ENCODE data around the gene PLCH1.
A peak's percentile ranks its signal among the peaks of the same experiment; 100 is the strongest.

PLCH1 gene

DNA sequence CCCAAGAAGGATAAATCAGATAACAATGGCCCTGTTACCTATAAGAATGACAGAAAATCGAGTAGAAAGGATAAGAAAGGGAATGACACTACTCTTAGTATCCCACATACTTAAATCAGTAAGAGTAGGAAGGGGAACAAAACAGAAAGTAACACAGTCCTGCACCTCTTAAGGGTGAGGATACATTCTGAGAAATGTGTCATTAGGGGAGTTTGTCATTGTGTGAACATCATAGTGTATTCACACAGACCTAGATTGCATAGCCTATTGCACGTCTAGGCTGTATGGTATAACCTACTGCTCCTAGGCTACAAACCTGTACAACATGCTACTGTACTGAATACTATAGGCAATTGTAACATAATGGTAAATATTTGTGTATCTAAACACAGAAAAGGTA, 142.6 kb downstream of the PLCH1 start:
- no peak for DNase-seq

- DNase-seq = no peak
Measured at GRCh38 chr3:155598671-155599070, 146.2 kb downstream of the PLCH1 start.

GRCh38 chr3:155596615-155597014, 148.3 kb downstream of the PLCH1 start:
- DNase-seq = no peak

- DNase-seq = no peak
Measured at GRCh38 chr3:155595371-155595770, 149.5 kb downstream of the PLCH1 start.

DNA sequence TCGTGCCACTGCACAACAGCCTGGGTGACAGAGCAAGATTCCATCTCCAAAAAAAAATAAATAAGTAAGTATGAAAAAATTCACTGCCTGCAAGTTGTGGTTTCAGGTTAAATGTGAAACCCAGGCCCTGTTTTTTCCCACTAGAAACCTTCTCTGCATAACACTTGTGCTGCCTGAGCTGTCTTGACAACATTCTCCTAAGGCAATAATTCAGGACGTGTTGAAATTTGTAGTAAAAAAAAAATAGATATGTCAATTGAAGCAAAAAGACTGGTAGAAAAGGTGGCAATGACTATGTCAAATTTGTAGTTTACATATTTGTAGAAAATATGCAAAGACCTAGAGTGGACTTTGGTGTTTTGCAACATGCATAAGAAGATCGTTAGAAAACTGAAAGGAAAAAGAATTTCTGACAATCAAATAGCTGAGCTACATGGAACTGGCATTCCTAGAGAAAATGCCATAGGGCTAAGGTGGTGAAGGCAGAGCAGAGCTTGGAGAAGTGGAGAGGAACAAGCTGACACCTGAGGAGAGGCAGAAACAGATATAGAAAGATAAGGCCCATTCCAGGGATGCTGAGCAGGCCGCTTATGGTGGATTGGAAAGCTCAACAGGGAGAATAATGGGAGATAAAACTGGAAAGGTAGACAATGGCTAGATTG, 150.2 kb downstream of the PLCH1 start:
- DNase-seq = no peak

GRCh38 chr3:155587581-155587980, 157.3 kb downstream of the PLCH1 start:
- no peak for DNase-seq

GRCh38 chr3:155585384-155585783, 159.5 kb downstream of the PLCH1 start:
- DNase-seq = no peak

GRCh38 chr3:155581579-155581978, 163.3 kb downstream of the PLCH1 start:
- DNase-seq = peak; percentile 17

DNA sequence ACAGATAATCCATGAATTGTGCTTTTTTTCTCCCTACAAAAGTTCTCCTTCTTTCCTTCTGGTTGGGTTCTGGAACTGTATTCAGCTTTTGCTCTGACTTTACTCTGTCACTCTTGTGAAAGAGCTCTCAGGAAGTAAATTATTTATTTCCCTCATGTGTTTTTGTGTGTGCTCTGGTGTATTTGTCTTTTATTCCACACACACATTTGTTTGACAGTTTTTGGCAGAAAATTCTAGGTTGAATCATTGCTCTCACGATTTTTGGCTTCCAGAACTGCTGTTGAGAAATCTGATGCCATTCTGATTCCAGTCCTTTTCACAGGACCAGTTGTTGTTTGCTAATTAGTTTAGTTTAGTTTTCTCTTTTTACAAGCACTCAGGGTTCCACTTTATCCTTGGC, 172.8 kb downstream of the PLCH1 start:
- DNase-seq = no peak

GRCh38 chr3:155568295-155568694, 176.6 kb downstream of the PLCH1 start:
- DNase-seq = no peak

DNA sequence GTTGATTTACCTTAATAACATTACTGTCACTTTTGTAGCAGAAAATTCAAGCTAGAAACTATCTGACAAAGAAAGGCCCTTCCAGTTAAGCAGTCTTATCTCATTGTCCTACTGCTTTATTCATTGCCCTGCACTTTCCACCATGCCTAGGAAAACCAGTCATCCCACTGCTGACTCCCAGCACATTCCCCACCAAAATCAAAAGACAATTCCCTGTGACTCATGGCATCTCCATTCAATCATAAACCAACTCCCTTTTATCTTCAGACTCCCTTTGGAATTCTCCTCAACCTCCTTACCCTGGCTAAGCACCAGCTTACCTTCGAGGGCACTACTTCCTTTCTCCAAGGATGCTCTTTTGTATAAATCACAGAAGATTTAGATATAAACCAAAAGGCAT, 184.3 kb downstream of the PLCH1 start:
- DNase-seq = no peak

- DNase-seq = no peak
Measured at GRCh38 chr3:155560135-155560534, 184.7 kb downstream of the PLCH1 start.

DNA sequence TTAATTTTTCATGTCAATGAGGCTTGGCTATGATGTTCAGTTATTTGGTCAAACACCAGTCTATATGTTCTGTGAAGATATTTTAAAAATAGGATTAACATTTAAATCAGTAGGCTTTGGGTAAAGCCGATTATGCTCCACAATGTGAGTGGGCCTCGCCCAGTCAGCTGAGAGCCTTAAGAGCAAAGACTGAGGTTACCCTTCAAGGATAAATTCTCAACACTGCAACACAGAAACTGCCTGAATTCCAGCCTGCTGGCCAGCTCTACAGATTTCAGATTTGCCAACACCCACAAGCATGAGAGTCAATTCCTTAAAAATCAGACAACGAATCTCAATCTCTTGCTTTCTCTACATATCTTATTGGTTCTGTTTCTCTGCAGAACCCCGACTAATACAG, 188.3 kb downstream of the PLCH1 start:
- DNase-seq = no peak

- no peak for DNase-seq
Measured at GRCh38 chr3:155555479-155556060, 189.3 kb downstream of the PLCH1 start.

GRCh38 chr3:155554777-155555451, 190.0 kb downstream of the PLCH1 start:
- no peak for DNase-seq

DNA sequence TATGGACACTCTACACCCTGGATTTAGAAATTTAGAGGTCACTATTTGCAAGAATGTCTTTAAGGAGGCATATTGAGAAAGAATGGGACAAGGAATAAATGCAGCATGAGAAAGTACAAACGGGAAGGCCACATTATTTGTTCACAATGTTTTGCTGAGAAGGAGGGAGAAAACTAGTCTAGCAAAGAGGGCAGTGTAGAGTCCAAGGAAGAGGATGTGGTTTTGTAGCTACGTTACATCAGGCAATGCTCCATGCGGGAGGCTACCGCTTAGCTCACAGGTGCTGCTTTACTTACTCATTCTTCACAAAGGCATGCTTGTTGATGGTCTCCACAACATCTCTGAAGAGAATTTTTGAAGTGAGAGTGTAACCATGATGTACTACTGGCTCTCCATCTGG, 191.1 kb downstream of the PLCH1 start:
- DNase-seq = no peak

- no peak for DNase-seq
Measured at GRCh38 chr3:155553326-155553725, 191.5 kb downstream of the PLCH1 start.

GRCh38 chr3:155550391-155550790, 194.5 kb downstream of the PLCH1 start:
- DNase-seq = no peak

- no peak for DNase-seq
Measured at GRCh38 chr3:155549087-155549486, 195.8 kb downstream of the PLCH1 start.

GRCh38 chr3:155548195-155548594, 196.7 kb downstream of the PLCH1 start:
- no peak for DNase-seq

- no peak for DNase-seq
Measured at GRCh38 chr3:155535098-155535497, 209.8 kb downstream of the PLCH1 start.

DNA sequence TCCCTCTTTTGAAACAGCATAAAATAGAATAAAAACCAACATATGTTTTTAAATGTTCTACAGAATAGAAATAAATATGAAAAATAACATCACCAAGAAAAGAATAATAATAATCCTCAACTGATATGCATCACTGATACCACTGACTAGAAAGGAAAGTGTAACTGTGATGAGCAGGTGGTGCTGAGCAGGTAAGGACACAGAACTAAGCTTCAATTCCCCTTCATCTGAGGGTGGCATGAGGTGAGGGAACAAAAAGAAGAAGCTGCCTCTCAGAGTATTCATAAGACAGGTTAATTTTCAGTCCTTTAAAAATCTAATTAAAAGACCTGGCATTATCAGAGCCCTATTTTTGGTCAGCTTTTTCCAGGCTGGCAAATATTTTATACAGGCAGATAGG, 216.3 kb downstream of the PLCH1 start:
- no peak for DNase-seq

GRCh38 chr3:155525324-155525833, 219.5 kb downstream of the PLCH1 start:
- DNase-seq = no peak

DNA sequence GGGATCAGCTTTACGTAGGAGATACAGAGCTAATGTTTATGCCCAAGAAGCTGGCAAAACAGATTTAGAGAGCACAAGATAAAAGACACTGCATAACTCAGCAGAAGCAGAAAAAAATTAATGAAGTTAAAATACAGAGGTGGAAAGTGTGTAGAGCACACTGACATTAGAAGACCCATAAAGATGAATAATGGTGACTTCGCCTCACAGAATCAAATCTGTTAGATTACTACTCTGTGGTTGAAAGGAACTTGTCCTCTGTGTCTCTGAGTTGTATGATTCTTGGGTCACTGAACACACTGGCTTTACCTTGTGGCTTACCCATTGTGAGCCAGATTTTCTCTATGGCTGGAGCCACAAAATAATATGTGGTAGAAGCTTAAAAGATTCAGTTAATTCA, 224.4 kb downstream of the PLCH1 start:
- DNase-seq = no peak

Data from CD4-positive, alpha-beta T cell treated with Interleukin-15 for 1 hour (primary cell).